GM19455 (cell line): ENCODE measurements around the gene CHIA.
A peak's percentile ranks its signal among the peaks of the same experiment; 100 is the strongest.
"Not testable (repeated sequence)": the region's sequence is repeated elsewhere in the genome, so short reads cannot be mapped to it uniquely, and the experiment has no call there.

Experiments
- ATAC-seq: cut with Tn5 transposase; IDR thresholded peaks from one replicate; pipeline ENCODE4 v1.9.1; 2021; ENCODE audit not compliant: unreplicated experiment

The CHIA gene

GRCh38 chr1:111283838-111284237, 6.8 kb upstream of the CHIA start:
- no peak for ATAC-seq

DNA sequence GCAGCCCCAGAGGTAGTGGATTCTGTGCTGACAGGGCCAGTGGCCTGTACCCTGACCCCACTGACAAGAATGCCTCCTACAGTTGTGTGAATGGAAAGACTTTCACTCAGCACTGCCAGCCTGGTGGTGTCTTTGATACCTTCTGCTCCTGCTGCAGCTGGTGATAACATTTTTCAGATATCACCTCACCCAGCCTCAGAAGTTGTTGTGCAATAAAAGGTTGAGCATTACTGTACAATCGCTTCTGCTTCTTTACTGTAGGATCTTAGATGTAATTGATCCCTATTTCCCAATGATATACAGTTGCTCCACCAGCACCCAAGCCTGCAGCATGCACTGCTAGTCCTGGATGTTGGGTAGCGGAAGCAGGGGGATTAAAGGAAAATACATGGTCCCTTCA, 4.8 kb upstream of the CHIA start:
- no peak for ATAC-seq

- ATAC-seq, result no peak
These were observed 3.7 kb upstream of the CHIA start for GRCh38 chr1:111286912-111287311.

DNA sequence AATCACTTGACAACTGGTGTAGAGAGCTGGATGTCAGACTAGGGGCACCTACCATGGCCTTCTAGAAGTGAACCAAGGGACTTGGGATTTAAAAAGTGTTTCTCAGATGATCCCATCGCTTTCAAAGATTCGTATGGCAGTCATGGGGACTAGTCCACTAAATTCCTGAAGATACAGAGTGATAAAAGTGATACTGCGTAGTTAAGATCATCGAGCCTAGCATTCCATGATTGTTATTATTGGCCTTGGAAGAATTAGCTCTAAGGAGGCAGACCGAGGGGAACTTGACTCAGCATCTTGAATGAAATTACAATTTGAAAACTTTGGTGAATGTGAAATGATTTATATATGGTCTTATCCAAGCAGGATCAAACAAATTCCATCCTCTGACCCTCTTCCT, 1.3 kb upstream of the CHIA start:
- ATAC-seq, result no peak

GRCh38 chr1:111290104-111290503, 547 bp upstream of the CHIA start:
- ATAC-seq, result no peak

GRCh38 chr1:111294390-111294789, 3.7 kb downstream of the CHIA start:
- ATAC-seq, result no peak

- no peak for ATAC-seq
These were observed 11.7 kb downstream of the CHIA start for GRCh38 chr1:111302374-111302773.

- ATAC-seq, result no peak
These were observed 19.0 kb downstream of the CHIA start for GRCh38 chr1:111309690-111310089.

DNA sequence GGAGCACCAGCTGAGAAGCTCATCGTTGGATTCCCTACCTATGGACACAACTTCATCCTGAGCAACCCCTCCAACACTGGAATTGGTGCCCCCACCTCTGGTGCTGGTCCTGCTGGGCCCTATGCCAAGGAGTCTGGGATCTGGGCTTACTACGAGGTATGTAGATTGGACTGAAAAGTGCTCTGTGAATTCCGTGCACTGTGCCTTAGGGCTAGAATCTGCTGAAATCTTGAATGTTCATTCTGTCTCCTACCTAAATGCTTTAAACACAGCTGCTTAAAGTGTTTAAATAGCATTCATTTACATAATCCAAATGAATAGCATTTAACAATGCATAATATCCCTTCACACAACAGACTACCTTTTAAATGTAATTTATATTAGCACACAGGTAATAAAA, 27.9 kb downstream of the CHIA start:
- ATAC-seq, result no peak

GRCh38 chr1:111320066-111320879, 29.6 kb downstream of the CHIA start:
- ATAC-seq, result no peak

- ATAC-seq, result no peak
These were observed 32.6 kb downstream of the CHIA start for GRCh38 chr1:111323231-111323630.

- ATAC-seq, result no peak
These were observed 41.5 kb downstream of the CHIA start for GRCh38 chr1:111332190-111332589.

- ATAC-seq, result no peak
These were observed 43.5 kb downstream of the CHIA start for GRCh38 chr1:111334169-111334568.

- not testable (repeated sequence) for ATAC-seq
These were observed 44.7 kb downstream of the CHIA start for GRCh38 chr1:111335214-111335877.

- not testable (repeated sequence) for ATAC-seq
These were observed 48.2 kb downstream of the CHIA start for GRCh38 chr1:111338849-111339248.

GRCh38 chr1:111346089-111346885, 55.6 kb downstream of the CHIA start:
- peak; percentile 89 for ATAC-seq

- no peak for ATAC-seq
These were observed 56.4 kb downstream of the CHIA start for GRCh38 chr1:111347026-111347425.

DNA sequence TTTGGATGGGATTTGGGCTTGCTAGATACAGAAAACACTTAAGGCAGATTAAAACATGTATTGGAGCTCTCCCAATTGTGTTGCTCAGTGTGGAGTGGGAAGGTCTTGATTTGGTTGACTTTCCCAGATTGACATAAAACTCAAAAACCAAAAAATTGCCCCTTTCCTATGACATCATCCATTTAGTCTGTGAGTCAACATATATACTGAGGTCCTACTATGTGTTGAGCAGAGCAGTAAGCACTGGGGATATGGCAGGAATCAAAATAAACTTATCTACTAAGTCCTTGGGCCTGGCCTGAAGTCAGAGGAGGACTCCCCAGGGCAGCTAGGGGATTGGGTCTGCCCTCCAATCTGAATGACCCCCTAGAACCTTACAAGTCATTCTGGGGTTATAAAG, 61.0 kb downstream of the CHIA start:
- ATAC-seq, result no peak

GRCh38 chr1:111354584-111354983, 63.9 kb downstream of the CHIA start:
- no peak for ATAC-seq

- ATAC-seq, result no peak
These were observed 68.3 kb downstream of the CHIA start for GRCh38 chr1:111358964-111359363.

GRCh38 chr1:111359376-111359775, 68.7 kb downstream of the CHIA start:
- no peak for ATAC-seq

DNA sequence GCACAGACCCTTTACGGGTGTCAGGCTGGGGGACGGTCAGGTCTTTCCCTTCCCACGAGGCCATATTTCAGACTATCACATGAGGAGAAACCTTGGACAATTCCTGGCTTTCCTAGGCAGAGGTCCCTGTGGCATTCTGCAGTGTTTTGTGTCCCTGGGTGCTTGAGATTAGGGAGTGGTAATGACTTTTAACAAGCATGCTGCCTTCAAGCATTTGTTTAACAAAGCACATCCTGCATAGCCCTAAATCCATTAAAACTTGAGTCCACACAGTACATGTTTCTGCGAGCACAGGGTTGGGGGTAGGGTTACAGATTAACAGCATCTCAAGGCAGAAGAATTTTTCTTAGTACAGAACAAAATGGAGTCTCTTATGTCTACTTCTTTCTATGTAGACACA, 69.6 kb downstream of the CHIA start:
- ATAC-seq, result not testable (repeated sequence)
